Effector memory CD8-positive, alpha-beta T cell (primary cell): ENCODE results near the gene ADAMTSL1.

Experiments
- ATAC-seq: fragments of 150-1000 bp; cut with Tn5 transposase; replicated peaks from 2 replicates; pipeline ENCODE4 v1.10.0; 2021; ENCODE audit warnings: mild to moderate bottlenecking, moderate library complexity
- DNase-seq, 3 experiments: peaks; one replicate each; pipeline ENCODE4 v3.0.0; 2021
- H3K27ac Mint-ChIP-seq, 2 donors: one replicate each; pipeline ENCODE4 v1.8.0; 2022; ENCODE audit warnings: mild to moderate bottlenecking in 2 of 2, mixed read lengths in 2 of 2, moderate library complexity in 2 of 2
- H3K27me3 Mint-ChIP-seq, 2 donors: one replicate each; pipeline ENCODE4 v1.8.0; 2022; ENCODE audit warnings: mixed read lengths in 2 of 2
- H3K36me3 Mint-ChIP-seq: one replicate; pipeline ENCODE4 v1.8.0; 2022; ENCODE audit warnings: mild to moderate bottlenecking, moderate library complexity, mixed read lengths; ENCODE audit not compliant: insufficient read depth
- H3K4me1 Mint-ChIP-seq, 2 donors: one replicate each; pipeline ENCODE4 v1.8.0; 2022; ENCODE audit warnings: low read depth in 2 of 2, mixed read lengths in 2 of 2
- H3K4me3 Mint-ChIP-seq, 2 donors: one replicate each; pipeline ENCODE4 v1.8.0; 2022; ENCODE audit warnings: mild to moderate bottlenecking in 2 of 2, mixed read lengths in 2 of 2, moderate library complexity in 2 of 2
- H3K9me3 Mint-ChIP-seq, 2 donors: one replicate each; pipeline ENCODE4 v1.8.0; 2022; ENCODE audit warnings: mixed read lengths in 2 of 2

ADAMTSL1 gene

GRCh38 chr9:18890372-18890771 is 416.4 kb downstream of the ADAMTSL1 start:
- Mint-ChIP-seq H3K4me3 (no peak overlapping the region), H3K9me3 (peaks cover 2 to 11% of the 10 kb centered on the region in 2 donors), H3K27ac (no peak overlapping the region), H3K27me3 (peaks cover 7 to 27% of the 10 kb centered on the region in 2 donors), H3K36me3 (no peaks in the 10 kb centered on the region), H3K4me1 (no peaks in the 10 kb centered on the region)
- ATAC-seq = no peak
- no peak for DNase-seq

GRCh38 chr9:18891946-18892670 is 418.2 kb downstream of the ADAMTSL1 start:
- H3K36me3 Mint-ChIP-seq = no peaks in the 10 kb centered on the region
- no peak overlapping the region for H3K27ac Mint-ChIP-seq
- peaks cover 2 to 20% of the 10 kb centered on the region in 2 donors for H3K9me3 Mint-ChIP-seq
- ATAC-seq (no peak), DNase-seq (no peak)
- peaks cover 0 to 4% of the 10 kb centered on the region in 2 donors for H3K4me1 Mint-ChIP-seq
- H3K4me3 Mint-ChIP-seq = no peak overlapping the region
- peaks cover 7 to 23% of the 10 kb centered on the region in 2 donors for H3K27me3 Mint-ChIP-seq

GRCh38 chr9:18893046-18893445 is 419.1 kb downstream of the ADAMTSL1 start:
- Mint-ChIP-seq H3K9me3 (peaks cover 2 to 22% of the 10 kb centered on the region in 2 donors), H3K27ac (no peak overlapping the region), H3K4me3 (no peak overlapping the region), H3K4me1 (peaks cover 0 to 4% of the 10 kb centered on the region in 2 donors), H3K36me3 (no peaks in the 10 kb centered on the region), H3K27me3 (peaks cover 8 to 26% of the 10 kb centered on the region in 2 donors)
- DNase-seq = no peak
- ATAC-seq = no peak

- peaks cover 5 to 26% of the 10 kb centered on the region in 2 donors for H3K9me3 Mint-ChIP-seq
- H3K4me3 Mint-ChIP-seq = no peak overlapping the region
- DNase-seq (no peak), ATAC-seq (no peak)
- H3K36me3 Mint-ChIP-seq = no peaks in the 10 kb centered on the region
- H3K4me1 Mint-ChIP-seq = peaks cover 0 to 4% of the 10 kb centered on the region in 2 donors
- peaks cover 12 to 30% of the 10 kb centered on the region in 2 donors for H3K27me3 Mint-ChIP-seq
- H3K27ac Mint-ChIP-seq = no peak overlapping the region
These were observed 419.5 kb downstream of the ADAMTSL1 start for GRCh38 chr9:18893491-18893890.

- no peak overlapping the region for H3K4me3 Mint-ChIP-seq
- H3K27ac Mint-ChIP-seq = no peak overlapping the region
- H3K9me3 Mint-ChIP-seq = peaks cover 5 to 26% of the 10 kb centered on the region in 2 donors
- DNase-seq = no peak
- no peak for ATAC-seq
- no peaks in the 10 kb centered on the region for H3K36me3 Mint-ChIP-seq
- peaks cover 0 to 4% of the 10 kb centered on the region in 2 donors for H3K4me1 Mint-ChIP-seq
- peaks cover 11 to 20% of the 10 kb centered on the region in 2 donors for H3K27me3 Mint-ChIP-seq
These were observed 422.1 kb downstream of the ADAMTSL1 start for GRCh38 chr9:18896004-18896403.

- peaks cover 0 to 4% of the 10 kb centered on the region in 2 donors for H3K4me1 Mint-ChIP-seq
These were observed 422.7 kb downstream of the ADAMTSL1 start for GRCh38 chr9:18896531-18897179.

GRCh38 chr9:18903450-18903849 is 429.5 kb downstream of the ADAMTSL1 start:
- H3K27me3 Mint-ChIP-seq = peaks cover 25 to 31% of the 10 kb centered on the region in 2 donors
- H3K9me3 Mint-ChIP-seq = peaks cover under 1 to 2% of the 10 kb centered on the region in 2 donors
- H3K4me1 Mint-ChIP-seq = no peaks in the 10 kb centered on the region
- DNase-seq (no peak), ATAC-seq (no peak)
- H3K27ac Mint-ChIP-seq = no peak overlapping the region
- no peak overlapping the region for H3K4me3 Mint-ChIP-seq
- no peaks in the 10 kb centered on the region for H3K36me3 Mint-ChIP-seq

More at GRCh38 chr9:18896531-18897179, 422.7 kb downstream of the ADAMTSL1 start:
- Mint-ChIP-seq H3K27me3 (peaks cover 11 to 14% of the 10 kb centered on the region in 2 donors), H3K4me3 (no peak overlapping the region), H3K36me3 (no peaks in the 10 kb centered on the region), H3K9me3 (peaks cover 5 to 26% of the 10 kb centered on the region in 2 donors), H3K27ac (no peak overlapping the region)
- ATAC-seq (peak; percentile 43), DNase-seq (no peak)

- DNase-seq = no peak
- ATAC-seq = no peak
- Mint-ChIP-seq H3K4me3 (no peak overlapping the region), H3K27me3 (peaks cover 26 to 43% of the 10 kb centered on the region in 2 donors), H3K36me3 (no peaks in the 10 kb centered on the region), H3K27ac (no peak overlapping the region), H3K4me1 (peaks cover 0 to 2% of the 10 kb centered on the region in 2 donors), H3K9me3 (peaks cover 0 to 2% of the 10 kb centered on the region in 2 donors)
These were observed 431.3 kb downstream of the ADAMTSL1 start for GRCh38 chr9:18905028-18905882.

GRCh38 chr9:18905883-18906629 is 432.1 kb downstream of the ADAMTSL1 start:
- Mint-ChIP-seq H3K4me3 (no peak overlapping the region), H3K36me3 (no peaks in the 10 kb centered on the region), H3K9me3 (peaks cover 0 to 2% of the 10 kb centered on the region in 2 donors), H3K4me1 (peaks cover 0 to 2% of the 10 kb centered on the region in 2 donors), H3K27ac (no peak overlapping the region), H3K27me3 (peaks cover 26 to 49% of the 10 kb centered on the region in 2 donors)
- DNase-seq = no peak
- ATAC-seq = no peak

GRCh38 chr9:18906656-18907395 is 432.9 kb downstream of the ADAMTSL1 start:
- Mint-ChIP-seq H3K4me1 (peaks cover 0 to 2% of the 10 kb centered on the region in 2 donors), H3K27ac (no peak overlapping the region), H3K9me3 (peaks cover 0 to 2% of the 10 kb centered on the region in 2 donors), H3K27me3 (peaks cover 26 to 56% of the 10 kb centered on the region in 2 donors), H3K4me3 (no peak overlapping the region), H3K36me3 (no peaks in the 10 kb centered on the region)
- DNase-seq = no peak
- no peak for ATAC-seq

GRCh38 chr9:18907927-18908625 is 434.1 kb downstream of the ADAMTSL1 start:
- H3K27ac Mint-ChIP-seq = no peak overlapping the region
- H3K4me1 Mint-ChIP-seq = peaks cover 0 to 2% of the 10 kb centered on the region in 2 donors
- peaks cover 0 to 2% of the 10 kb centered on the region in 2 donors for H3K9me3 Mint-ChIP-seq
- H3K36me3 Mint-ChIP-seq = no peaks in the 10 kb centered on the region
- H3K27me3 Mint-ChIP-seq = peaks cover 26 to 60% of the 10 kb centered on the region in 2 donors
- H3K4me3 Mint-ChIP-seq = no peak overlapping the region
- ATAC-seq = no peak
- no peak for DNase-seq
